Retinal pigment epithelial cell (primary cell): ENCODE data around the gene UBE2H.
"Not testable (repeated sequence)": the region's sequence is repeated elsewhere in the genome, so short reads cannot be mapped to it uniquely, and the experiment has no call there.

Source experiments
- DNase-seq: peaks from one replicate; pipeline ENCODE4 v3.0.0-alpha.2; 2010; ENCODE audit warnings: low read depth
- H3K4me3 ChIP-seq: 2 replicates; pipeline ENCODE4 v1.5.1; 2011; ENCODE audit warnings: mild to moderate bottlenecking, low read length, control low read depth, moderate library complexity
- TF ChIP-seq, protein P1 (sequence below): conservative IDR thresholded peaks from 2 replicates; pipeline ENCODE4 v1.5.1; 2011; ENCODE audit warnings: low read depth, low read length, control low read depth, inconsistent platforms

Gene UBE2H

DNA sequence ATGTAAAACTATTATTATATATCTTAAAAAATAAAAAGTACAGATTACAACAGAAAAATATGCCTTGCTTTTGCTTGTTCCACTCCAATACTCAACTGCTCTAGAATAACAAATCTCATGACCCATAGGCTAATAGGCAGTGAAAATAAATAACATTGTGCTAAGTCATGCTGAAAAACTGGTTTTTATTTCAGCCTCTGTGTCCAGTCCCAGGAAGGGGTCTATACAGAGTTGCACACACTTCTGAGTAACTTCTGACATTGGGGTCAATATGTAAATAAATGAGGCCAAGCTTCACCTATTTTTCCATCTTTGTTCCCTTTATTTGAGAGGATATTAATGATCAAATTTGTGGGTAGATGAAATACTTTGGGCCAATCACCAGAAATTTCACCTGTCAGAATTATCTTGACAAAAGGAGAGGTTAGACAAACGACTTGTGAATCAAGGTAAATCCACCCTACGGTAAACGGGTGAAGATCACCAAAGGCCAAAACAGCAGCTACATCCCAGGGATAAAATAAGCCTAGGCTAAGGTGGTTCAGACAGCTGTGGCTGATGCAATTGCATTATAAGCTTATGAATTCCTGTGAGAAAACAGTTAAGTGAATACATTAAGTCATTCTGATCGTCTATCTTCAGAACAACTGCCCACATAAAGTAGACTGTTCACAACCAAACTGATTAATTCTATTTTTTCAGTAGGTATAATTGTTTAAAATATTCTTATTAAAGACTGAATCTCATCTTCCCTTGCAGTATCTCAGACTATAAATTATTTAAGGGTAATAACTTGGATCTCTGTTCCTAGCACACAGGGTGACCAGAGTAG, 87.5 kb downstream of the UBE2H start:
- TF ChIP-seq, protein P1, sequence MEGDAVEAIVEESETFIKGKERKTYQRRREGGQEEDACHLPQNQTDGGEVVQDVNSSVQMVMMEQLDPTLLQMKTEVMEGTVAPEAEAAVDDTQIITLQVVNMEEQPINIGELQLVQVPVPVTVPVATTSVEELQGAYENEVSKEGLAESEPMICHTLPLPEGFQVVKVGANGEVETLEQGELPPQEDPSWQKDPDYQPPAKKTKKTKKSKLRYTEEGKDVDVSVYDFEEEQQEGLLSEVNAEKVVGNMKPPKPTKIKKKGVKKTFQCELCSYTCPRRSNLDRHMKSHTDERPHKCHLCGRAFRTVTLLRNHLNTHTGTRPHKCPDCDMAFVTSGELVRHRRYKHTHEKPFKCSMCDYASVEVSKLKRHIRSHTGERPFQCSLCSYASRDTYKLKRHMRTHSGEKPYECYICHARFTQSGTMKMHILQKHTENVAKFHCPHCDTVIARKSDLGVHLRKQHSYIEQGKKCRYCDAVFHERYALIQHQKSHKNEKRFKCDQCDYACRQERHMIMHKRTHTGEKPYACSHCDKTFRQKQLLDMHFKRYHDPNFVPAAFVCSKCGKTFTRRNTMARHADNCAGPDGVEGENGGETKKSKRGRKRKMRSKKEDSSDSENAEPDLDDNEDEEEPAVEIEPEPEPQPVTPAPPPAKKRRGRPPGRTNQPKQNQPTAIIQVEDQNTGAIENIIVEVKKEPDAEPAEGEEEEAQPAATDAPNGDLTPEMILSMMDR: no peak

GRCh38 chr7:129864676-129865075, 88.1 kb downstream of the UBE2H start:
- DNase-seq, H3K4me3 ChIP-seq: not testable (repeated sequence)

More for the DNA sequence above, 87.5 kb downstream of the UBE2H start:
- no peak overlapping the region for H3K4me3 ChIP-seq
- no peak for DNase-seq

- TF ChIP-seq, protein P1: no peak
- DNase-seq: no peak
Observed at GRCh38 chr7:129864042-129864441, 88.7 kb downstream of the UBE2H start.

DNA sequence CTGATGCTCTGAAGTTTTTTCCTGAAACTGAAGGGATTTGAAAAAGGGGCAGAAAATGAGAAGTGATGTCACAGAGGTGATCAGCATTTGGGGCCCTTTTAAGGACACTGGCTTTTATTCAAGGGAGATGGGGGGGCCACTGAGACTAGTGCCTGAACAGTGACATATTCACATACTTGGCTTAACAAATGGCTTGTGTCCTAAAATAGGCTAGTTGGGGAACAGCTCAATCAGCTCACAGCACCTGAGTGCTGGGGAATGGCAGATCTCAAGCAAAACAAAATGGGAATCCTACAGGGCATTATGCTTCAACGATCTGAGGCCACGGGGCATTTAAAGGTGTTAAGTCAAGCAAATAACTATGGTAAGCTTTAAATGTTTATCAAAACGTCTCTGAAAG, 90.1 kb downstream of the UBE2H start:
- H3K4me3 ChIP-seq: no peak overlapping the region
- TF ChIP-seq, protein P1: no peak
- no peak for DNase-seq

More at GRCh38 chr7:129864042-129864441, 88.7 kb downstream of the UBE2H start:
- no peak overlapping the region for H3K4me3 ChIP-seq

DNA sequence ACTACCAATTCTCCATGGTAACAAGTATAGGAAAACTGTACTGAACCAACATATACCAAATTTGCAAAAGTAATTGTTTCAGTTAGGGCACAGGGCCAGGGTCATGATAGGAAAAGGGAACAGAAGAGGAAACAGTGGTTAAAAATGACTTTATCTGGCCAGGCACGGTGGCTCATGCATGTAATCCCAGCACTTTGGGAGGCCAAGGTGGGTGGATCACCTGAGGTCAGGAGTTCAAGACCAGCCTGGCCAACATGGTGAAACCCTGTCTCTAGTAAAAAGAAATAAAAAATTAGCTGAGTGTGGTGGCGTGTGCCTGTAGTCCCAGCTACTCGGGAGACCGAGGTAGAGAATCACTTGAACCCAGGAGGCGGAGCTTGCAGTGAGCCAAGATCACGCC, 92.0 kb downstream of the UBE2H start:
- H3K4me3 ChIP-seq: not testable (repeated sequence)

GRCh38 chr7:129859183-129859582, 93.6 kb downstream of the UBE2H start:
- no peak overlapping the region for H3K4me3 ChIP-seq
- TF ChIP-seq, protein P1: no peak
- DNase-seq: no peak

More for the DNA sequence above, 92.0 kb downstream of the UBE2H start:
- not testable (repeated sequence) for DNase-seq

- TF ChIP-seq, protein P1: no peak
- DNase-seq: no peak
- H3K4me3 ChIP-seq: no peak overlapping the region
Observed at GRCh38 chr7:129858490-129858889, 94.3 kb downstream of the UBE2H start.

- TF ChIP-seq, protein P1: no peak
Observed at GRCh38 chr7:129857313-129857712, 95.4 kb downstream of the UBE2H start.

More at GRCh38 chr7:129857313-129857712, 95.4 kb downstream of the UBE2H start:
- no peak for DNase-seq
- no peak overlapping the region for H3K4me3 ChIP-seq
